Neuronal stem cell (in vitro differentiated cells): Measurements from ENCODE around the gene WDR87.
A peak's percentile ranks its signal among the peaks of the same experiment; 100 is the strongest.

Source experiments
- DNase-seq: peaks from one replicate; pipeline ENCODE4 v3.0.0-alpha.2; 2013; ENCODE audit warnings: low spot score
- H2AFZ ChIP-seq: one replicate; pipeline ENCODE4 v1.6.1; 2013; ENCODE audit warnings: mild to moderate bottlenecking, low read length, inconsistent platforms
- H2AK5ac ChIP-seq: 2 replicates; pipeline ENCODE4 v1.6.1; 2013; ENCODE audit warnings: low read depth, mild to moderate bottlenecking, inconsistent platforms, low read length, moderate library complexity, mixed read lengths
- H2BK120ac ChIP-seq: 2 replicates; pipeline ENCODE4 v1.6.1; 2013; ENCODE audit warnings: low read depth, mild to moderate bottlenecking, inconsistent platforms, low read length, moderate library complexity, mixed read lengths
- H2BK12ac ChIP-seq: one replicate; pipeline ENCODE4 v1.6.1; 2013; ENCODE audit warnings: low read length, inconsistent platforms
- H2BK15ac ChIP-seq: 2 replicates; pipeline ENCODE4 v1.6.1; 2013; ENCODE audit warnings: mild to moderate bottlenecking, low read length, inconsistent platforms, mixed read lengths
- H2BK5ac ChIP-seq: one replicate; pipeline ENCODE4 v1.6.1; 2013; ENCODE audit warnings: inconsistent platforms, mild to moderate bottlenecking, low read length, moderate library complexity
- H3K14ac ChIP-seq: one replicate; pipeline ENCODE4 v1.6.1; 2013; ENCODE audit warnings: low read length, inconsistent platforms
- H3K18ac ChIP-seq: 2 replicates; pipeline ENCODE4 v1.6.1; 2013; ENCODE audit warnings: low read length, inconsistent platforms
- H3K23ac ChIP-seq: 2 replicates; pipeline ENCODE4 v1.6.1; 2013; ENCODE audit warnings: low read depth, mild to moderate bottlenecking, mixed read lengths, low read length, inconsistent platforms; ENCODE audit not compliant: poor library complexity
- H3K27ac ChIP-seq: replicated peaks from 3 replicates; pipeline ENCODE4 v1.5.1; 2013; ENCODE audit warnings: low read length, inconsistent platforms
- H3K27me3 ChIP-seq, 3 experiments: 2 replicates each; pipeline ENCODE4 v1.6.1; 2013; ENCODE audit warnings: low read length in 3 of 3, mild to moderate bottlenecking in 2 of 3, inconsistent platforms in 1 of 3, low read depth in 1 of 3, mixed read lengths in 1 of 3, moderate library complexity in 1 of 3; ENCODE audit not compliant: control insufficient read depth in 3 of 3, insufficient read depth in 3 of 3
- H3K36me3 ChIP-seq, 2 donors: replicated peaks in 1 of 2; 2 replicates each; pipeline ENCODE4 v1.6.1; 2013; ENCODE audit warnings: low read length in 2 of 2; ENCODE audit not compliant: control insufficient read depth in 2 of 2, insufficient read depth in 2 of 2
- H3K4ac ChIP-seq: 2 replicates; pipeline ENCODE4 v1.6.1; 2013; ENCODE audit warnings: inconsistent platforms, mild to moderate bottlenecking, low read length, moderate library complexity
- H3K4me1 ChIP-seq, 2 donors: 1 replicate in 1 of 2; 2 replicates in 1 of 2; pipeline ENCODE4 v1.6.1; 2013; ENCODE audit warnings: low read length in 2 of 2, low read depth in 1 of 2; ENCODE audit not compliant: control insufficient read depth in 2 of 2, insufficient read depth in 1 of 2
- H3K4me2 ChIP-seq: one replicate; pipeline ENCODE4 v1.6.1; 2013; ENCODE audit warnings: mild to moderate bottlenecking, low read length, inconsistent platforms; ENCODE audit not compliant: insufficient read depth, poor library complexity, severe bottlenecking
- H3K4me3 ChIP-seq, 2 donors: 2 replicates each; pipeline ENCODE4 v1.5.1; 2013; ENCODE audit warnings: low read length in 2 of 2, mild to moderate bottlenecking in 2 of 2, inconsistent platforms in 1 of 2, moderate library complexity in 1 of 2
- H3K79me1 ChIP-seq: one replicate; pipeline ENCODE4 v1.6.1; 2013; ENCODE audit warnings: low read depth, mild to moderate bottlenecking, inconsistent platforms, low read length, moderate library complexity
- H3K9ac ChIP-seq: one replicate; pipeline ENCODE4 v1.6.1; 2013; ENCODE audit warnings: mild to moderate bottlenecking, low read depth, low read length, inconsistent platforms; ENCODE audit not compliant: poor library complexity
- H3K9me3 ChIP-seq, 2 donors: replicated peaks in 1 of 2; 2 replicates each; pipeline versions ENCODE3 to v1.6.1; 2013; ENCODE audit warnings: low read length in 2 of 2, mild to moderate bottlenecking in 2 of 2, inconsistent platforms in 1 of 2, low read depth in 1 of 2, mixed read lengths in 1 of 2, moderate library complexity in 1 of 2; ENCODE audit not compliant: control insufficient read depth in 2 of 2, insufficient read depth in 1 of 2
- H4K8ac ChIP-seq: one replicate; pipeline ENCODE4 v1.6.1; 2013; ENCODE audit warnings: low read depth, mild to moderate bottlenecking, inconsistent platforms, low read length, moderate library complexity
- H4K91ac ChIP-seq: one replicate; pipeline ENCODE4 v1.6.1; 2013; ENCODE audit warnings: low read length, low read depth, mild to moderate bottlenecking, inconsistent platforms; ENCODE audit not compliant: poor library complexity
- WGBS, 2 donors: extraction: QIAGEN DNeasy Blood & Tissue Kit; methylation state at CpG; one replicate each; pipeline ENCODE4 v1.1.7; 2013; ENCODE audit warnings: missing lambda C conversion rate in 2 of 2, mixed read lengths in 1 of 2; ENCODE audit not compliant: insufficient read length in 2 of 2, insufficient replicate concordance in 1 of 2; ENCODE audit errors: extremely low coverage in 2 of 2; 5-methylcytosine and 5-hydroxymethylcytosine counted together

Gene WDR87

GRCh38 chr19:37914908-37915307, 8.5 kb upstream of the WDR87 start:
- peaks cover 0 to 24% of the 10 kb centered on the region in 2 donors for H3K36me3 ChIP-seq

GRCh38 chr19:37909661-37910199, 3.3 kb upstream of the WDR87 start:
- no peak overlapping the region for H2BK5ac ChIP-seq
- H3K4me3 ChIP-seq = no peak overlapping the region
- H3K23ac ChIP-seq = no peak overlapping the region
- H2AK5ac ChIP-seq = no peak overlapping the region
- no peak overlapping the region for H4K91ac ChIP-seq
- no peak overlapping the region for H3K27ac ChIP-seq
- no CpG with 5 or more reads among the region's 6 CpGs for WGBS, 2 donors
- no peak overlapping the region for H3K4me2 ChIP-seq
- no peak overlapping the region for H4K8ac ChIP-seq
- H3K14ac ChIP-seq = no peak overlapping the region
- H3K9ac ChIP-seq = no peak overlapping the region
- H2BK12ac ChIP-seq = no peak overlapping the region
- H3K18ac ChIP-seq = no peak overlapping the region
- no peak overlapping the region for H2BK15ac ChIP-seq
- no peak overlapping the region for H2AFZ ChIP-seq
- no peak overlapping the region for H2BK120ac ChIP-seq
- no peaks in the 10 kb centered on the region for H3K9me3 ChIP-seq
- H3K79me1 ChIP-seq = peaks cover 7% of the 10 kb centered on the region
- H3K36me3 ChIP-seq = peaks cover 0 to under 1% of the 10 kb centered on the region in 2 donors
- peaks cover 6 to 11% of the 10 kb centered on the region in 2 donors for H3K4me1 ChIP-seq
- no peaks in the 10 kb centered on the region for H3K27me3 ChIP-seq
- H3K4ac ChIP-seq = no peak overlapping the region
- DNase-seq = no peak

More at GRCh38 chr19:37914908-37915307, 8.5 kb upstream of the WDR87 start:
- Histone ChIP-seq H2AK5ac (no peak overlapping the region), H2AFZ (no peak overlapping the region), H3K4me3 (no peak overlapping the region), H2BK5ac (no peak overlapping the region), H3K9ac (no peak overlapping the region), H2BK15ac (no peak overlapping the region), H3K27me3 (no peaks in the 10 kb centered on the region), H2BK12ac (no peak overlapping the region), H4K8ac (no peak overlapping the region), H3K23ac (no peak overlapping the region), H4K91ac (no peak overlapping the region), H3K4me1 (no peaks in the 10 kb centered on the region), H3K79me1 (peaks cover 4% of the 10 kb centered on the region), H3K14ac (no peak overlapping the region), H2BK120ac (no peak overlapping the region), H3K27ac (no peak overlapping the region), H3K18ac (no peak overlapping the region), H3K9me3 (no peaks in the 10 kb centered on the region), H3K4me2 (no peak overlapping the region), H3K4ac (no peak overlapping the region)
- no CpG with 5 or more reads among the region's 2 CpGs for WGBS, 2 donors
- no peak for DNase-seq

- Histone ChIP-seq H2BK120ac (no peak overlapping the region), H3K27ac (no peak overlapping the region), H3K79me1 (peaks cover 7% of the 10 kb centered on the region), H3K14ac (no peak overlapping the region), H2BK12ac (no peak overlapping the region), H3K36me3 (no peaks in the 10 kb centered on the region), H3K9me3 (no peaks in the 10 kb centered on the region), H4K8ac (no peak overlapping the region), H2BK15ac (no peak overlapping the region), H3K9ac (no peak overlapping the region), H3K4me3 (peak overlapping the region; percentile 56 to 97), H3K23ac (no peak overlapping the region), H3K18ac (no peak overlapping the region), H2AK5ac (no peak overlapping the region), H3K4me1 (peaks cover 6 to 11% of the 10 kb centered on the region in 2 donors), H3K4me2 (peak overlapping the region; percentile 57), H2AFZ (peak overlapping the region; percentile 98), H2BK5ac (no peak overlapping the region), H3K27me3 (no peaks in the 10 kb centered on the region), H4K91ac (no peak overlapping the region), H3K4ac (no peak overlapping the region)
- WGBS, 2 donors = no CpG with 5 or more reads among the region's 13 CpGs
- DNase-seq = no peak
These were observed 1.5 kb upstream of the WDR87 start for GRCh38 chr19:37907735-37908455.

- Histone ChIP-seq H3K4ac (no peak within 1 kb of the TSS), H3K27me3 (no peaks in the 10 kb centered on the region), H3K14ac (peak within 1 kb of the TSS; percentile 98), H2BK15ac (peak within 1 kb of the TSS; percentile 79), H4K91ac (no peak within 1 kb of the TSS), H3K18ac (peak within 1 kb of the TSS; percentile 96), H2AK5ac (no peak within 1 kb of the TSS), H3K4me2 (peak within 1 kb of the TSS; percentile 98), H4K8ac (peak within 1 kb of the TSS; percentile 98), H2BK120ac (peak within 1 kb of the TSS; percentile 95), H3K9me3 (no peaks in the 10 kb centered on the region), H3K79me1 (peaks cover 7% of the 10 kb centered on the region), H3K27ac (peak within 1 kb of the TSS; percentile 97), H2AFZ (peak within 1 kb of the TSS; percentile 98), H3K23ac (peak within 1 kb of the TSS; percentile 96), H3K36me3 (no peaks in the 10 kb centered on the region), H2BK5ac (peak within 1 kb of the TSS; percentile 95), H2BK12ac (peak within 1 kb of the TSS; percentile 94), H3K4me1 (peaks cover 6 to 11% of the 10 kb centered on the region in 2 donors), H3K9ac (peak within 1 kb of the TSS; percentile 97), H3K4me3 (peak within 1 kb of the TSS; percentile 56 to 97)
- DNase-seq = peak; percentile 97
- WGBS, 2 donors = no CpG with 5 or more reads among the region's 95 CpGs
These were observed 708 bp upstream of the WDR87 start, which contains the start of gene SIPA1L3 for GRCh38 chr19:37906869-37907734. Gene SIPA1L3, plus strand, starts transcription at chr19:37907208. Its CDS starts 174,358 bp downstream, at chr19:38081566.
